NCI-H446 treated with DMSO at 0.1 percent for 48 hours (cell line): ENCODE data around the gene SLC19A1.

Experiments
- DNase-seq: peaks from one replicate; lab custom pipeline; 2025; lab: John Stamatoyannopoulos, UW

Gene SLC19A1

DNA sequence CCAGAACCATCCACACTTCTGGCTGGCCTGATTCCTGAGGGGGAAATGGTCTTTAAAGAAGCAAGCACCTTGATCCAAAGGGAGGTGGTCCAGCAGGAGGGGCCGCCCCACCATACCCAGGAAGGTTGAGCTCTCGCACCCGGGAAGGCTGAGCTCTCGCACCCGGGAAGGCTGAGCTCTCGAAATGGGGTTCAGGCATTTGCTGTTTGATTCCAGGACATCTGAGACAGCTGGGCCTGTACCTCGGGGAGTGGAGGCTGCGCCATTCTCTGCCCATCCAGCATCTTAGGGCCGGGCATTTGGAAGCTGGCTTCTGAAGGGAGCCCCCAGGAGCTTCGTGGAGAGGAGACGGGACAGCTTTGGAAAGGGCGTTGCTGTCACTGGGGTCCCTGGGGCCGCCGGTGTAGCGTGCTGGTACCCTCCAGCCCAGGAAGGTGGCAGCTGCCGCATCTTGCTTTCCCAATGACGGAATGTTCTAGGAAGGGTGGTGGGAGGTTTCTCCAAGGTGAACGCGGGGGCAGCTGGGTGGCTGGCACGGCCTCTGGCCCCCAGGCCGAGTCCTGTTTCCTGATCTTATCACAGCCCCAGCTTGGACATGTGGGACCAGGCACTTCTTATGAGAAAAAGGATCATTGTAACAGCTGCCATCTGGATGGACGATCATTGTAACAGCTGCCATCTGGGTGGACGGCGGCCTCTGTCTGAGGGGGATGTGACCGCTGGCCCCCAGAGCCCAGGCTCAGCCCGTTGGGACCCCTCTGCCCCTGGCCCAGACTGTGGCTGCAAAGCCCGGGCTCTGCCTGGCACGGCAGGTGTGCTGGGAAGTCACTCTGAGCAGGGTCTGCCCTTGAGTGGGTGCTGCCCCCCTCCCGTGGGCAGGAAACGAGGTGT lies 75.7 kb downstream of the SLC19A1 start:
- DNase-seq: no peak

DNA sequence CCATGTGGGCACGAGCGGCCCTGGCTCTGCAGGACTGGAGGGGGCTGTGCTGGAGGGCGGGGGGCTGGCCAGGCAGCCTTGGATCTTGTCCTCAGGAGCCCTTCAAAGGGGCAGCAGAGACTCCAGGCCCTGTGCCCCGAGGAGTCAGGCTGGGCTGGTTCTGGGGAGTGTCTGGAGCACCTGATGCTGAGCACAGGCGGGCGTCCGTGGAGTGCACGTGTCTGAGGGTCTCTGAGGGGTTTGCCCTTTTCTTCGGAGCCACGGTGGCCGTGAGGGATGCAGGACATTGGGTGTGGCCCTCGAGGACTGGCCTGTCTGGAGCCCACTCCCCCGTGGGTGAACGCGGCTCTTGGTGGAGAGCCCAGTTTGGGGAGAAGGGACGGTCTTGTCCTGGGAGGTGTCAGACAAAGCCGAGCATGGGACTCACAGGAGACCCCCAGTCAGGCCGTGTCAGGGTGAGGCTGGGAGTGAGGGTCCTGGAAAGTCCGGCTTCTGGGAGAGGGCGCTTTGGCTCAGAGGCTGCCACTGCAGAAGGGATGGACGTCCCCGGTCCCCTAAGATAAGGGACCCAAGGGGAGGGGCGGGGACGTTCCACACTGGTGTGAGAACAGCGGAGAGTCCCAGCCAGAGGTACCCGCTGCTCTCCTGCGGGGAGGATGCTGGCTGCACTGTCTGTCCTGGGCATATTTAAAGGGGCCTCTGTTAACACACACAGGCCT lies 76.5 kb downstream of the SLC19A1 start:
- DNase-seq: no peak

DNA sequence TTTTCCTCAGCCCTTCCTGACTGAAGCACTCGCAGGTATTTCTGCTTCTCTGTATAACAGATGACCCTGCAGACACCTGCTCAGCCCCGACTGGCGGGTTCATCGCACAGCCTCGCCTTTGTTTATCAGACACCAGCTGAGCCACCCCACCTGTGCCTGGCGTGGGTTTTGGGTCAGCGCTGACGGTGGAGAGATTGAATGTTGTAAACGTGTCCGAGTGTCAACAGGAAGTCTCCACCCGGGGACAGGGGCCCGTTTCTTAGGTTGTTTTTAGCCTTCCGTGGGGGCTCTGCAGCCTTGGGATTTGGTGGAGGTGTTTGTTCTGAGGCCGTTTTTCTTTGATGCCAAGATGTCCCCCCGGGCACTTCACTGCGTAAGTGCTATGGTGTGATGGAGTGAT lies 77.1 kb downstream of the SLC19A1 start:
- DNase-seq: no peak

DNA sequence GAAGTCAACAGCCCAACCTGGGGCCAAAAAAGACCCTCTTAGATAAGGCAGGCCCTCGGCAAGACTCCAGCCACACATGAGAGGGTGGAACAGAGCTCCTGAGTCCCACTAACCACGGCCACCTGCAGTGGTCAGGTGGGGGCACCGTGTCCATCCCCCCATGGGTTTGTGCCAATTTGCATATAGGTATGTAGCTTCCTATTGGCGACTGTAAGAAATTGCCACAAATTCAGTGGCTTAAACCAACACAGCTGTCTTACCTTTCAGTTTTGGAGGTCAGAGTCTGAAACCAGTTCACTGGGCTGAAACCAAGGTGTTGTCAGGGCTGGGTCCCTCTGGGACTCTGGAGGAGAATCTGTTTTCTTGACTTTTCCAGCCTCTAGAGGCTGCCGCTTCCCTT lies 77.9 kb downstream of the SLC19A1 start:
- no peak for DNase-seq

DNA sequence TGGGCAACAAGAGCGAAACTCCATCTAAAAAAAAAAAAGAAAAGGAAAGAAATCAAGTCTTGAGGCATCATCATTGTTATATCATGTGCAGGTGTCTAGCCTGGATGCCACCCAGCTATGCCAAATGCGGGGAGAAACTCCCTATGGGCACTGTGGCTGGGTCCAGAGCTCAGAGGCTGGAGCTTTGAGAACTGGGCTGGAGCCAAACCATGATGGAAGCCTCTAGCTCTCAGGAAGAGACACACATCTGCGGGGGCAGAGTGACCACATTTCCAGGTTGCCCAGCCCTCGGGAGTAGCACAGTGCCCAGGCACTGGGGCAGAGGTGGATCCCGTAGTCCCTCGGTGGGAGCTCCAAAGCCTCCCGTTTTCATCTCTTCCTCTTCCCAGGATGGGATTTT lies 78.4 kb downstream of the SLC19A1 start:
- DNase-seq: no peak

DNA sequence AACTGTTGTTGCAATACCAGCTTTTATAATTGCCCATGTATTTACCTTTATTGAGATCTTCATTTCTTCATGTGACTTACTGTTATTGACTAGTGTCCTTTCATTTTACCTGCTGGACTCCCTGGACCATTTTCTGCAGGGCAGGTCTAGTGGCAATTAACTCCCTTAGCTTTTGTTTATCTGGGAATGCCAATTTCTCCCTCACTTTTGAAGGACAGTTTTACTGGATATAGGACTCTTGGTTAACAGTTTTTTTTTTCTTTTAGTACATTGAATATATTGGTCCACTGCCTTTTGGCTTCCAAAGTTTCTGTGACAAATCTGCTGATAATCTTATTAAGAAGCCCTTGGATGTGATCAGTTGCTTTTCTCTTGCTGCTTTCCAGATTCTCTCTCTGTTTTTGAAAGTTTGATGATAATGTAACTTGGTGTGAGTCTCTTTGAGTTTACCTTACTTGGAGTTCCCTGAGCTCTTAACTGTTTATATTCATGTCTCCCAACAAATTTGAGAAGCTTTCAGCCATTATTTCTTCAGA lies 80.4 kb downstream of the SLC19A1 start:
- DNase-seq: no peak

DNA sequence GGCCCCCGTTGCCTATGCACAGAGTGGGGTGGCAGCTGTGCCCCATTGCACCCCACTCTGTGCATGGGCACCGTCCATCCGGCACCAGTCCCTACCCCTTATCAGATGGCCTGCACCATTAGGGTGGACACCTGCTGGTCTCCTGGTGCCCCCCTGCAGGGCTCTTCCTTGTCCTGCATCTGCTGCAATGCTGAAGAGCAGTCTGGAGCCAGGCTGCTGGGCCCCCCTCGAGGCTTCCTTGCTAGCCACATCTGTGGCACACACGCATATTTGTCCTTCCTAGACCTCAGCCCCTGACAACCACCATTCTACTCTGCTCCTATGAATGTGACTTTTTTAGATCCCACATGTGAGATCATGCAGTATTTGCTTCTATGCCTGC lies 80.9 kb downstream of the SLC19A1 start:
- DNase-seq: no peak

DNA sequence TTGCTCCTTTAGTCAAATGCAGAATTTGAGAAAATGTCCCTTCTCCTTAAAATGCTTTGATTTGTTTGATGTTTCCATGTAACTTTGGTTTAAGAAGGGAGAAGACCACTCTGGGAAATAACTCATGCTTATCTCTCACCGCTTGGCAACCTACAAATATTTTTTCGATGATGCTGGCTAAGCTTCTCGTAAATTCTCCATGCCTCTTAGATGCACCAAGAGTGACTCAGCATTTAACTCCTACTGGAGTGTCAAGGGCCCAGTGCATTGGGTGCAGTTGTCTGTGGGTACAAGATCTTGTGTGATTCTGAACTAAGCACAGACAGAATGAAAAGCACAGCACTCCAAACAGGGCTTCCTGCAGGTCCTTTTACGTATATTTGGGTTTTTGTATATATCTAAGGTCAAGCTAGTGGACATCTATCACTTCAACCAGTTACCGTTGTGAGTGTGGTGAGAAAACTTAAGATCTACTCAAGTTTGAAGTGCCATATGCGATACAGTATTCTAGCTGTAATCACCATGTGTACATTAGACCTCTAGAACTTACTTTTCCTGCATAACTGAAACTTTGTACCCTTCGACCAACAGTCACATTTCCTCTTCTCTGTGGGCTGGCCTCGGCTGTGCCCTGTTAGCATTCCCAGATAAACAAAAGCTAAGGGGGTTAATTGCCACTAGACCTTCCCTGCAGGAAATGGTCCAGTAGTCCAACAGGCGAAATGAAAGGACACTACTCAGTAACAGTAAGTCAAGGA lies 81.5 kb downstream of the SLC19A1 start:
- DNase-seq: no peak

DNA sequence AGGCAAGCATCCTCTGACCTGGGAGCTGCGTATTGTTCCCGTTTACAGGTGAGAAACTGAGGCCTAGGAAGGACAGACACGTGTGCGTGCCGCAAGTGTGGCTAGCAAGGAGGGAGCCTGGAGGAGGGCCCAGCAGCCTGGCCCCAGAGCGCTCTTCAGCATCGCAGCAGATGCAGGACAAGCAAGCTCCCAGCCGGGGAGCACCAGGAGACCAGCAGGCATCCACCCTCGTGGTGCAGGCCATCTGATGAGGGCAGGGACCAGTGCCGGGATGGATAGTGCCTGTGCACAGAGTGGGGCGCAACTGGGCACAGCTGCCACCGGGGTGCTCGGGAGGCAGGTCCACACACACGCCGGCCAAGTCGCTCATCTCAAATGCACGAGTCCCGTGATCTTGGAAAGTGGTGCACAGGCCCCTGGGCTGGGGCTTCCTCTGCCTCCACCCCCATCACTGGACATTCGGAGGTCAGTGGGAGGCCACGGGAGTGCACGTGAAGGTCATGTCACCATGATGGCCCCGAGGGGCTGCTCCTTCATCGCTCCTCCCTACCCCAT lies 82.2 kb downstream of the SLC19A1 start:
- no peak for DNase-seq

DNA sequence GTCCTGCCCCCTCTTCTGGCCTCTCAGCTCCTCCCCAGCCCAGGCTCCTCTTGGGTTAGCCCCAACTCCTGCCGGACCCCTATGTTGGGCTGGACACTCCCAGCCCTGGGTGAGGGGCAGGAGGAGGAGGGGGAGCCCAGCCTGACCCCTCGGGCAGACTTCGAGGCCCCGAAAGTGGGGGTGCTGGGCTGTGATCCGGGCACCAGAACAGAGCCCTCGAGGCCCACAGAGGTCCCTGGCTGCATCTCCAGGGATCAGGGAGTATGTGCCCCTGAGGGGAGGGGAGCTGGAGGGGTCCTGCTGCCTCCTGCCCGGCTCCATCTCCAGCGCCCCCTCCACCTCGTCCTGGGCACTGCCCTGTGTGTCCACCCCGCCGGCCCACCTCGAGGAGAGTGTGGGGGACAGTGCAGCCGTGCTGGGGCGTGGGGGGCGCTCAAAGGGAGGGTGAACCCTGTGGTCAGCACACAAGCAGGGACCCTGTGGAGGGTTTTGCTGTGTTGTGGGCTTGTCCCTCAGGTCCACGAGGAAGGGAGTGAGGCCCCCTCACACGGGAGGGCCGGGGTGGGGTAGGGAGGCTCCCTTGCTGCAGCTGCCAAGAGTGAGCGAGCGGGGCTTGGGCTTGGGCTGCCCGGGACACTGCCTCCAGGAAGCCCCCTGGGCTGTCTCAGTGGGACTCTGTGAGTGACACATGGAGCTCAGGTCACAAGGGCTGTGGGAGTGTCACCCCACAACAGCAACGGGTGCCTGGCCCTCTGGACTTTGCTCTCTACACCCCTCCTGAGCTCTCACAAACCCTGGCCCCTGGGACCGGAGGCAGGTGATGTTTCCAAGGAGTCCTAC lies 82.8 kb downstream of the SLC19A1 start:
- DNase-seq: no peak

DNA sequence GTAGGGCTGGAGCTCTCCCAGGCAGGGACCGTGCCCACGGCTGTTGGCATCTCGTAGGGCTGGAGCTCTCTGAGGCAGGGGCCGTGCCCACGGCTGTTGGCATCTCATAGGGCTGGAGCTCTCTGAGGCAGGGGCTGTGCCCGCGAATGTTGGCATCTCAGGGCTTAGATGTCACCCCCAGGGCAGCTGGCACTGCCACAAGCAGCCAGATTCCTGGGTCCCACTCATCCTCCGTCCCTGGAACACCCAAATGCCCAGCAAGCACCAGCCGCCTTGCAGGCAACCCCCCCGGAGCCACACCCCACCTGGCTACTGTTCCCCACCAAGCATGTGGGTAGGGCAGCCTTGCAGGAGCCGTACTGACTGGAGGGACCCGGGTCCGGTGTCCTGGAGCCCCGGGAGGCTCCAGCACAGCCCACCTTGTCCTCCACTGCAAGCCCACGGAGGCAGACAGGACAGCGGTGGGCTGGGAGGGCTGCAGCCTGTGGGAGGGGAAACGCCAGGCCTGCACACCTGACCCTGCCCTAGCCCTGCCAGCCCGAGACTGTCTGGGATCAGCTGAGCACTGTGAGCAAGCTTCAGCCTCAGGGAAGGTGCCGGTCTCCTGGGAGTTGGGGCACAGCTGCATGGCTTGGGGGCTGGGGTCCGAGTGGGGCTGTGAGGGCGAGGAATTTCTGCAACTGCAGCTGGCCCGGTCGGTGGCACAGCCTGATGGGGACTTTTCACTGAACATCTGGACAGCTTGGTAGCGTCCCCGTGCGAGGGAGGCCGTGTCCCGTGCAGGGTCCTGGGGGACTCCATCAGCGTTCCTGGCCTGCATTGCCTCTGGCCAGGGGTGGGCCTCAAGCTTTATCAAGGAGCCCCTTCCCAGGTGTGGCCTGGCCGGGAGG lies 83.7 kb downstream of the SLC19A1 start:
- no peak for DNase-seq

DNA sequence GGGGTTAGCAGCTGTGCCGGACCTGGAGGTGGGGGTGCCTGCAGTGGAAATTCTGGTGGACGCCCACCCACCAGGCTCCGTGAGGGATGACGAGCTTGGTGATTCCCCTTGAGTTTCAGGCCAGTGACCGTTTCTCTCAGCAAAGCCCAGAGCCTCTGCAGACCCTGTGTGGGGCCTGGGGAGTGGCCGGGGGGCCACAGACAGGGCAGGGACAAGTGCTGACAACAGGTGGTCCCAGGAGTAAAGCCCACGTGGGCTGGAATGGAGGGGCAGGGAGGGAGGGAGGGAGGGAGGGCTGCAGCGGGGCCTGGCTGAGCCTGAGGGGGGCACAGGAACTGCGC lies 84.4 kb downstream of the SLC19A1 start:
- DNase-seq: no peak

DNA sequence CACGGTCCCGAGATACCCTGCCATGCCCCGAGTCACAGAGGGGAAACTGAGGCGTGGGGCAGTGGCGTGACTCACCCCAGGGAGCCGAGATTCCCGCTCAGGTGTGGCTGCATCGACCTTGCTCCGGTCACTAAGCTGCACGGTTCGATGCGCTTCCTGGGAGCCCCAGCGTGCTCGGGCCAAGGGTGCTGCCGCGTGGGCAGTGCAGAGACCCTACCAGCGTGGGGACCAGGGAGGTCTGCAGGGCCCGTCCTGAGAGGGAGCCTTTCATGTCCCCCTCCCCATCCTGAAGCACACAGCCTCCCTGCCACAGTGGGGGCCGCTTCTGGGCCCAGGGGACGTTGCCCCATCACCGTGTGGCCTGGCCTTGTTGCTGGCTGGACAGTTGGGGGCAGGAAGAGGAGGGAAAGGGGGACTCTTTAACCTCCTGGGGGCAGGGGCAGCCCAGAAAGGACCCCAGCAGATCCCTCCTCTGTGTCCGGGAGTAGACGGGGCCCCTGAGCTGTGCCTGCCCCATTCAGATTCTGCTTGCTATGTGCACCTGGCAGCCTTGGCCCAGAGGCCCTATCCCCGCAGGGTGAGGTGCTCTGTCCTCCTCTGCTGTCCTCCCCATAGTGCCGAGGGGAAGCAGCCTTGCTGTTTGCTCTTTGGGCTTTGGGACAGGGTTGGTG lies 84.9 kb downstream of the SLC19A1 start:
- no peak for DNase-seq

DNA sequence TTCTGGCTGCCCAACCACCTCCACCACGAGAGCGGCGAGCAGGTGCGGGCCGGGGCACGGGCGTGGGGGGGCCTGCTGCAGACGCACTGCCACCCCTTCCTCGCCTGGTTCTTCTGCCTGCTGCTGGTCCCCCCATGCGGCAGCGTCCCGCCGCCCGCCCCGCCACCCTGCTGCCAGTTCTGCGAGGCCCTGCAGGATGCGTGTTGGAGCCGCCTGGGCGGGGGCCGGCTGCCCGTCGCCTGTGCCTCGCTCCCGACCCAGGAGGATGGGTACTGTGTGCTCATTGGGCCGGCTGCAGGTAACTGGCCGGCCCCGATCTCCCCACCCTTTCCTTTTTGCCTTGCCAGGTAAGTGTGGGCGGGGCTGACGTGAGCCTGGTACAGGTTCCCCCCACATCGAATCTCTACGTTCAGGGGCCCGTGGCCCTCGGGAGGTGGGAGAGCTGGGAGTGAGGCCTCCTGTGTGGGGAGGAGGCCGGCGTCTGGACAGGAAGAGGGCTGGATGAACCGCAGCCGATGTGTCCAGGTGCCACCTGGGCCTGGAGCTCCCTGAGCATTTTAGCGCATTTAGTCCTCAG lies 85.6 kb downstream of the SLC19A1 start:
- DNase-seq: no peak

DNA sequence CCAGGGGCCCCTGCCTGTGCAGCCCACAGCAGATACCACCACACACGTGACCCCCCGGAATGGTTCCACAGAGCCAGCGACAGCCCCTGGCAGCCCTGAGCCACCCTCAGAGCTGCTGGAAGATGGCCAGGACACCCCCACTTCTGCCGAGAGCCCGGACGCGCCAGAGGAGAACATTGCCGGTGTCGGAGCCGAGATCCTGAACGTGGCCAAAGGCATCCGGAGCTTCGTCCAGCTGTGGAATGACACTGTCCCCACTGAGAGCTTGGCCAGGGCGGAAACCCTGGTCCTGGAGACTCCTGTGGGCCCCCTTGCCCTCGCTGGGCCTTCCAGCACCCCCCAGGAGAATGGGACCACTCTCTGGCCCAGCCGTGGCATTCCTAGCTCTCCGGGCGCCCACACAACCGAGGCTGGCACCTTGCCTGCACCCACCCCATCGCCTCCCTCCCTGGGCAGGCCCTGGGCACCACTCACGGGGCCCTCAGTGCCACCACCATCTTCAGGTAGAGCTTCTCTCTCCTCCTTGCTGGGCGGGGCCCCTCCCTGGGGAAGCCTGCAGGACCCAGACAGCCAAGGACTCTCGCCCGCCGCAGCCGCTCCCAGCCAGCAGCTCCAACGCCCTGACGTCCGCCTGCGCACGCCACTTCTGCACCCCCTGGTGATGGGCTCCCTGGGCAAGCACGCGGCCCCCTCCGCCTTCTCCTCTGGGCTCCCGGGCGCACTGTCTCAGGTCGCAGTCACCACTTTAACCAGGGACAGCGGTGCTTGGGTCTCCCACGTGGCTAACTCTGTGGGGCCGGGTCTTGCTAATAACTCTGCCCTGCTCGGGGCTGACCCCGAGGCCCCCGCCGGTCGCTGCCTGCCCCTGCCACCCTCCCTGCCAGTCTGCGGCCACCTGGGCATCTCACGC lies 86.3 kb downstream of the SLC19A1 start:
- no peak for DNase-seq

DNA sequence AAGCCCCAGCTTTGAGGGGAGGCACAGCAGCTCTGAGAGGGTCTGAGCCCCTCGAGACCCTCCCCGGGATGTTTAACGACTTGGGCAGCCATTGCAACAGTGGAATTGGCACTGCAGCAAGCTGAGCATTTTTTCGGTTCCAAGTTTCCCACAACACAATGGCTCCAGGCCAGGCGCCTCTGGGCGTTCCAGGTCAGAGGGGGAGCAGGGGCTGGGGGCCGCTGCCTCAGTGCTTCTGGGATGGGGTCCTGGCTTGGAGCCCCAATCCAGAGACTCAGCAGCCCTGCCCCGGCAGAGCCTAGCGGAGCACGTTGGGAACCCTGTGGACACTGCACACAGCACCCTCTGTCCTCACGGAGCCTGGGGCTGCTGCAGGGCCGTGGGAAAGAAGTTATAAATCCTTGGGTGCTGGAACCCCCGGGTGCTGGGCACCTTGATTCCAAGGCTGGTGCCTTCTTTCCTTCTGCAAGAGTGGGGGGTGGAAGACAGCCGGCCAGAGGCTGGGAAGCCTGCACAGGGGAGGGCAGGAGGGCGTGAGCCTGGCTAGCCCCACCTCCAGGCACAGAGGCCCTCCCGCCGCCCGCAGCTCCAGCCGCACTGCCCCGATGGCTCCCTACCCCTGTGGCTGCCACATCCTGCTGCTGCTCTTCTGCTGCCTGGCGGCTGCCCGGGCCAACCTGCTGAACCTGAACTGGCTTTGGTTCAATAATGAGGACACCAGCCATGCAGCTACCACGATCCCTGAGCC lies 87.1 kb downstream of the SLC19A1 start:
- DNase-seq: no peak

DNA sequence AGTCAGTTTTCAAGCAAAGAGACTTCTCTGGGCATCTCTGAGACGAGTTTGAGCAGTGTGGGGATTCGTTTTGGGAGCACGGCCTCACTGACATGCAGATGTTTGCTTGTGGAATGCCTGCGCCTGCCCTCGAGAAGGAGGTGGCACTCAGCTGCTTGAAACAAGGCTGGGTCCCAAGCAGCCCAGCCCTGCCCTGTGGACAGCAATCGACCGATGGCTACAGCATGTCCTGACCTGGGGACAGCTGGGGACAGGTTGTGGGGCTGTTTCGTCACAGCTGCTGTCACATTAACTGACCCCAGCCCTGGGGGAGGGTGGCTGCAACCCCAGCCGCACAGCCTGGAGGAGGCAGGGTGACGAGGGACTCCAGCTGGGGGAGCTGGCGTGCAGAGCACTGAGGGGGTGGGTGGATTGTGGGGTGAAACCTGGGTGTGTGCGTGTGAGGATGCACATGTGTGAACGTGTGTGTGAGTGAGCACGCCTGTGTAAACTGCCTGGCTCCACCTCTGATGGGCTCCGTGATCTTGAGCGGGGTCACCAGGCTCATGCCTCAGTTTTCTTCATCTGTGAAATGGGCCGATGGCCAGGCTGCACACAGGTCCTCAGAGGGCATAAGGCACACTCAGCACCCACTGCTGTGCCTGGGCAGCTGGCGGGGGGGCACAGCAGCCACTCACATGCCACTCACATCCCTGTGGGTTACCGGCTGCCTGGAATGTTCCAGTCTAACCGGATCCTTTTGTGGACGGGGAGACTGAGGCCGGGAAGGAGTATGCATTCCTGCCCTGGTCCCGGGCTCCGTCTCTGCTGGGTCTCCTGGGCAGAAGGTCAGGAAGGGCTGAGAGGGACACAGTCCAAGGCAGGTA lies 87.9 kb downstream of the SLC19A1 start:
- DNase-seq: no peak
